Erythroblast (primary cell): ENCODE results near the gene DGKD.

Experiments used
- GATA1 ChIP-seq: IDR thresholded peaks from 2 replicates; pipeline ENCODE4 v1.6.1; 2011; ENCODE audit warnings: low read depth, mild to moderate bottlenecking, control low read depth, low read length, moderate library complexity
- POLR2A ChIP-seq: IDR thresholded peaks from 2 replicates; pipeline ENCODE4 v1.6.1; 2011; ENCODE audit warnings: mild to moderate bottlenecking, low read length

GRCh38 chr2:233437439-233437955 is 83.2 kb downstream of the DGKD start:
- no peak for TF ChIP-seq POLR2A
- no peak for TF ChIP-seq GATA1
